OCI-LY1 (cell line): ENCODE results near the gene GOLIM4.

Experiments
- H2AFZ ChIP-seq: fragments of 200-600 bp; sonication (generic), shearing (Covaris generic); 2 replicates; pipeline ENCODE4 v1.6.0; 2014; ENCODE audit warnings: antibody characterized with exemption, mild to moderate bottlenecking, low read length
- H3F3A ChIP-seq: fragments of 200-600 bp; sonication (generic), shearing (Covaris generic); 2 replicates; pipeline ENCODE4 v1.6.0; 2014; ENCODE audit warnings: mild to moderate bottlenecking, antibody characterized with exemption, low read length, moderate library complexity; ENCODE audit not compliant: insufficient read depth
- H3K27ac ChIP-seq: fragments of 200-600 bp; sonication (generic); 2 replicates; pipeline ENCODE4 v1.5.1; 2014; ENCODE audit warnings: low read length, mixed run types, mild to moderate bottlenecking, low read depth; ENCODE audit not compliant: poor library complexity, severe bottlenecking
- H3K27me3 ChIP-seq: fragments of 200-600 bp; sonication (generic); 2 replicates; pipeline ENCODE4 v1.6.0; 2014; ENCODE audit warnings: antibody characterized with exemption, mild to moderate bottlenecking, low read length, moderate library complexity; ENCODE audit not compliant: insufficient read depth
- H3K36me3 ChIP-seq: fragments of 200-600 bp; sonication (generic); 2 replicates; pipeline ENCODE4 v1.6.1; 2014; ENCODE audit warnings: mild to moderate bottlenecking, antibody characterized with exemption, low read length, moderate library complexity, mixed read lengths; ENCODE audit not compliant: insufficient read depth
- H3K4me1 ChIP-seq: fragments of 200-600 bp; sonication (generic); 2 replicates; pipeline ENCODE4 v1.5.1; 2014; ENCODE audit warnings: mild to moderate bottlenecking, low read length, moderate library complexity; ENCODE audit not compliant: insufficient read depth, severe bottlenecking
- H3K4me2 ChIP-seq: fragments of 200-600 bp; sonication (generic), shearing (Covaris generic); 2 replicates; pipeline ENCODE4 v1.6.1; 2014; ENCODE audit warnings: low read length
- H3K4me3 ChIP-seq: fragments of 200-600 bp; sonication (generic); 2 replicates; pipeline ENCODE4 v1.5.1; 2014; ENCODE audit warnings: low read length, low read depth, mild to moderate bottlenecking, mixed read lengths; ENCODE audit not compliant: poor library complexity, severe bottlenecking
- H3K79me2 ChIP-seq: fragments of 200-600 bp; shearing (Covaris generic); 2 replicates; pipeline ENCODE4 v1.6.1; 2016; ENCODE audit warnings: mixed run types, low read length, mixed read lengths; ENCODE audit not compliant: insufficient read depth
- H3K9ac ChIP-seq: fragments of 200-600 bp; sonication (generic), shearing (Covaris generic); 2 replicates; pipeline ENCODE4 v1.6.1; 2014; ENCODE audit warnings: mild to moderate bottlenecking, low read length, mixed read lengths
- H3K9me2 ChIP-seq: fragments of 200-600 bp; sonication (generic), shearing (Covaris generic); 2 replicates; pipeline ENCODE4 v1.6.1; 2014; ENCODE audit warnings: low read depth, mild to moderate bottlenecking, low read length, mixed read lengths
- H3K9me3 ChIP-seq: fragments of 200-600 bp; shearing (Covaris generic); 2 replicates; pipeline ENCODE4 v1.6.1; 2014; ENCODE audit warnings: low read length, mixed read lengths
- H4K20me1 ChIP-seq: fragments of 200-600 bp; sonication (generic), shearing (Covaris generic); 2 replicates; pipeline ENCODE4 v1.6.0; 2016; ENCODE audit warnings: mild to moderate bottlenecking, low read length; ENCODE audit not compliant: insufficient read depth
- EZH2 ChIP-seq: fragments of 200-600 bp; sonication (generic), shearing (Covaris generic); IDR thresholded peaks from 2 replicates; pipeline ENCODE4 v1.8.0; 2017; ENCODE audit warnings: borderline replicate concordance, mixed run types, mild to moderate bottlenecking, antibody characterized with exemption, low read length, moderate library complexity, mixed read lengths
- TF ChIP-seq, protein P1 (sequence below): fragments of 200-600 bp; sonication (generic), shearing (Covaris generic); IDR thresholded peaks from 2 replicates; pipeline ENCODE4 v1.5.1; 2017; ENCODE audit warnings: mild to moderate bottlenecking, antibody characterized with exemption, low read length, moderate library complexity, mixed read lengths

The GOLIM4 gene

DNA sequence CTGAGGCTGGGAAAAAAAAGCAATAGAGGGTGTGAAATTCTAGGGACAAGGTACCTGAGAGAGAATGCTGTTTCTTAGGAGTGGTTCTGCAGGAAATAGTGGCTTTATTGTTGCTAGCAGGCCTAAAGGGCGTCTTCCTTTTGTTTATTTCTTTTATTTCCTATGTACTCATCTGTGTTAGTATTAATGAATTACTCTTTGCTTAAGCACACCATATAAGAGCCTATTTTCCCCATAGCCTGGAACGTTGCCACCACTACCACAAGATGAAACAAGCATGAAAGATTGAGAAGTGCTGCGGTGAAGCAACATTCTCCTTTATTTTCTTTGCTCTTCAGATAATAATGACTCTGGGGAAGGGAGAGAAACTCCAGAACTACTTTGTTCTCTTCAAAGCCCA, 21.3 kb upstream of the GOLIM4 start:
- Histone ChIP-seq H3K36me3 (no peaks in the 10 kb centered on the region), H3K79me2 (no peaks in the 10 kb centered on the region), H3K9ac (no peak overlapping the region), H3K4me3 (no peak overlapping the region), H3K9me2 (no peaks in the 10 kb centered on the region), H3K9me3 (no peaks in the 10 kb centered on the region), H3K27ac (no peak overlapping the region), H3K27me3 (no peaks in the 10 kb centered on the region), H2AFZ (no peak overlapping the region), H4K20me1 (no peaks in the 10 kb centered on the region), H3K4me1 (no peaks in the 10 kb centered on the region), H3F3A (no peaks in the 10 kb centered on the region), H3K4me2 (no peak overlapping the region)
- TF ChIP-seq, protein P1, sequence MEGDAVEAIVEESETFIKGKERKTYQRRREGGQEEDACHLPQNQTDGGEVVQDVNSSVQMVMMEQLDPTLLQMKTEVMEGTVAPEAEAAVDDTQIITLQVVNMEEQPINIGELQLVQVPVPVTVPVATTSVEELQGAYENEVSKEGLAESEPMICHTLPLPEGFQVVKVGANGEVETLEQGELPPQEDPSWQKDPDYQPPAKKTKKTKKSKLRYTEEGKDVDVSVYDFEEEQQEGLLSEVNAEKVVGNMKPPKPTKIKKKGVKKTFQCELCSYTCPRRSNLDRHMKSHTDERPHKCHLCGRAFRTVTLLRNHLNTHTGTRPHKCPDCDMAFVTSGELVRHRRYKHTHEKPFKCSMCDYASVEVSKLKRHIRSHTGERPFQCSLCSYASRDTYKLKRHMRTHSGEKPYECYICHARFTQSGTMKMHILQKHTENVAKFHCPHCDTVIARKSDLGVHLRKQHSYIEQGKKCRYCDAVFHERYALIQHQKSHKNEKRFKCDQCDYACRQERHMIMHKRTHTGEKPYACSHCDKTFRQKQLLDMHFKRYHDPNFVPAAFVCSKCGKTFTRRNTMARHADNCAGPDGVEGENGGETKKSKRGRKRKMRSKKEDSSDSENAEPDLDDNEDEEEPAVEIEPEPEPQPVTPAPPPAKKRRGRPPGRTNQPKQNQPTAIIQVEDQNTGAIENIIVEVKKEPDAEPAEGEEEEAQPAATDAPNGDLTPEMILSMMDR, result no peak
- TF ChIP-seq EZH2, result no peak

DNA sequence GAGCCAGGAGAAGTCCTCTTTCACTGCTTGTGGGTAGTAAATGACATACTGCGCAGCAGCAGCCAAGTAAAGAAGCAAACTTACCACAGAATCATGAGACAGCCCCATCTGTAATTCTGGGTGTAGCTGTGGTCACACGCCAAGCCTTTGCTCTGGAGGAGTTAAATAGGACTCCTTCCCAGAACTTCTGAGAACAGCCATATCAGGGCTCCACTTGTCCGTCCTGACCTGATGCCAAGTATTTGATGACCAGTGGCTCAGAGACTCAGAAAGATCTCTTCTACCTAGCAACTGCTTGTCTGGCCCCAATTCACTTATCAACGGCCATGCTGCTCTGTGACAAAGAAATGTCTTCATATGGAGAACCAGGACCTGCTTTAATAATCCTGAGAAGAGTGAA, 20.6 kb upstream of the GOLIM4 start:
- H4K20me1 ChIP-seq, result no peaks in the 10 kb centered on the region
- H3K9ac ChIP-seq, result no peak overlapping the region
- H3K27ac ChIP-seq, result no peak overlapping the region
- H3K4me1 ChIP-seq, result no peaks in the 10 kb centered on the region
- H3K36me3 ChIP-seq, result no peaks in the 10 kb centered on the region
- H3K9me3 ChIP-seq, result no peaks in the 10 kb centered on the region
- H2AFZ ChIP-seq, result no peak overlapping the region
- no peak overlapping the region for H3K4me3 ChIP-seq
- H3K4me2 ChIP-seq, result no peak overlapping the region
- no peaks in the 10 kb centered on the region for H3K79me2 ChIP-seq
- H3K9me2 ChIP-seq, result no peaks in the 10 kb centered on the region
- no peaks in the 10 kb centered on the region for H3F3A ChIP-seq
- H3K27me3 ChIP-seq, result no peaks in the 10 kb centered on the region
- no peak for TF ChIP-seq EZH2
- TF ChIP-seq, protein P1, result no peak

DNA sequence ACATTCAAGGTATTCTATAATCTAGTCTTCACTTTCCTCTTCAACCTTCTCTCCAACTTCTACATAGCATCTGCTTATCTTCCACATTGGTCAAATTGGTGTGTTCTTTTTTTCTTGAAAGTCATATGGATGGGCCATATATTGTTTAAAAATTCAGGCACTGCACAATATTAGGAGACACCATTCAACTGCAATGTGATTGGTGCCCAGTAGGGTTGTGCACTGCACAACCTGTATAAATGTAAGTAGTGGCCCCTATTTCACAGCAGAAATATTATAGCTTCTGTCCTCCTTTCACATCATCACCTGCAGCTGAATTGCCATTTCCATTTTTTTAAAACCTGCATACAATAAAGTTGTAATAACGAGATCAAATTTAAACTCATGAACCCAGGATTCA, 18.1 kb upstream of the GOLIM4 start:
- no peak overlapping the region for H3K4me3 ChIP-seq
- no peak overlapping the region for H3K9ac ChIP-seq
- H3K9me2 ChIP-seq, result no peaks in the 10 kb centered on the region
- H3K4me2 ChIP-seq, result no peak overlapping the region
- H3F3A ChIP-seq, result no peaks in the 10 kb centered on the region
- no peaks in the 10 kb centered on the region for H4K20me1 ChIP-seq
- H3K27ac ChIP-seq, result no peak overlapping the region
- no peak overlapping the region for H2AFZ ChIP-seq
- H3K36me3 ChIP-seq, result no peaks in the 10 kb centered on the region
- no peaks in the 10 kb centered on the region for H3K9me3 ChIP-seq
- no peaks in the 10 kb centered on the region for H3K79me2 ChIP-seq
- TF ChIP-seq, protein P1, result peak; percentile 12; the same call in 1 of the 2 replicates
- no peak for TF ChIP-seq EZH2
- H3K4me1 ChIP-seq, result no peaks in the 10 kb centered on the region
- H3K27me3 ChIP-seq, result no peaks in the 10 kb centered on the region
